Osteoblast (primary cell): ENCODE data around the gene ZFP36L2. TPM values are rescaled to one million over a fixed set of nuclear protein-coding genes. Genes with fewer than 3 reads are reported as not detected.

Experiments used
- DNase-seq: peaks from one replicate; pipeline ENCODE4 v3.0.0; 2011; ENCODE audit warnings: low spot score, mixed read lengths; ENCODE audit not compliant: insufficient read length; ENCODE audit errors: missing footprints
- H2AFZ ChIP-seq: 2 replicates; pipeline ENCODE4 v1.6.0; 2011; ENCODE audit warnings: mild to moderate bottlenecking, low read length
- H3K27ac ChIP-seq: 2 replicates; pipeline ENCODE4 v1.5.1; 2011; ENCODE audit warnings: mild to moderate bottlenecking, low read depth, low read length, moderate library complexity
- H3K27me3 ChIP-seq: 2 replicates; pipeline ENCODE4 v1.6.0; 2012; ENCODE audit warnings: mild to moderate bottlenecking, control low read depth, inconsistent platforms, low read length, moderate library complexity; ENCODE audit not compliant: insufficient read depth
- H3K36me3 ChIP-seq: 2 replicates; pipeline ENCODE4 v1.5.1; 2011; ENCODE audit warnings: mild to moderate bottlenecking, low read length, control low read depth, moderate library complexity; ENCODE audit not compliant: insufficient read depth
- H3K4me1 ChIP-seq: 2 replicates; pipeline ENCODE4 v1.5.1; 2011; ENCODE audit warnings: mild to moderate bottlenecking, low read length, control low read depth, moderate library complexity; ENCODE audit not compliant: insufficient read depth
- H3K4me2 ChIP-seq: 2 replicates; pipeline ENCODE4 v1.6.0; 2011; ENCODE audit warnings: mild to moderate bottlenecking, low read length; ENCODE audit not compliant: insufficient read depth
- H3K4me3 ChIP-seq: fragments of 200-600 bp; sonication (generic); 3 replicates; pipeline ENCODE4 v1.5.1; 2012; ENCODE audit warnings: mild to moderate bottlenecking, low read length, inconsistent platforms; ENCODE audit not compliant: insufficient read depth
- H3K79me2 ChIP-seq: 2 replicates; pipeline ENCODE4 v1.6.0; 2012; ENCODE audit warnings: mild to moderate bottlenecking, low read length, control low read depth, inconsistent platforms; ENCODE audit not compliant: insufficient read depth
- H3K9me3 ChIP-seq: 2 replicates; pipeline ENCODE4 v1.5.1; 2011; ENCODE audit warnings: low read depth, low read length, control low read depth
- H4K20me1 ChIP-seq: 2 replicates; pipeline ENCODE4 v1.6.0; 2012; ENCODE audit warnings: mild to moderate bottlenecking, low read length, control low read depth; ENCODE audit not compliant: insufficient read depth
- total RNA-seq: library from RNA; depleted of rRNA; stranded (reverse); fragments of >200 nt; gene quantifications from 2 replicates; pipeline ENCODE4 v1.2.3, GENCODE V29; 2012
- TF ChIP-seq, protein P1 (sequence below): IDR thresholded peaks from 2 replicates; pipeline ENCODE4 v1.5.1; 2011; ENCODE audit warnings: mild to moderate bottlenecking, low read depth, low read length, moderate library complexity; ENCODE audit errors: extremely low read depth

Gene ZFP36L2
- total RNA-seq, 1 donor, result 15.6 TPM

DNA sequence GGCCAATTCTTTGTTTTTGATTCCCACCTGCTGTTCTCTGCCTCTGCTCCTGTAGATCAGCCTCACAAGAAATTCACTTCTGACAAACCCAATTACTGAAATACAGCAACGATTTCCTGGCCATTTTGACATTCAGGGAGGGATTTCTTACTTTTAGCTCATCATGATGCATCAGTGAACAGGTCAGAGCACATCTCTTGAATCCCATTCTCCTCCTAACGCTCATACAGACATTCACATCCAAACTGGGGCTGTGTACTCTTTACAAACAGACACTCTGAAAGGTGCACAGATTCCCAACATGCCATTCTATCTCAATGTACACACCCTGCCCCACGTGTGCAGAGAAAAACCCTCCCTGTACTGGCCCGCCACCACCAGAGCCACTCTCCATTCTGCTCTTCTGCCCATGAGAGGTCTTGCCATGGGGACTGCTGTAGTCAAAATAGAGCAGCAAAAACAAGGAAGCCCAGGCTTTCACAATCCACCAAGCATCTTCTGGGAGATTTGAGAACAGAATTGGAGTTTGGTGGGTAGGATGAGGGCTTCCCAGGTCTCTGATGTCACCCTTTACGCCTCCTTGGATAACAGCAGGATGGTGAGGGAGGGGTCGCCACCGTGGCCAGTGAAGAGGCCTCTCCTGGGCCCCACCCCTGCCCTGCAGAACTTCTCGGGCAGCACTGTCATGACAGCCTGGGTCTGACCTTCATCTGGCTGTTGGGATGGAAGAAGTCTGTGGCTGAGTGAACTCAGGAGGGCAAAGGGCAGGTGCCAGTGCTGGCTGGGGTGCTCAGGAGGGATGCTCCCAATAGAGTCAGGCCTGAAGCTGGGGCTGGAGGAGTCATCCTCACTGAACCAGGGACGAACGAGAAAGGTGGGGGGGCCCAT lies 41.9 kb upstream of the ZFP36L2 start:
- H3K36me3 ChIP-seq, result no peaks in the 10 kb centered on the region
- H3K27ac ChIP-seq, result peak overlapping the region; percentile 75
- no peak overlapping the region for H2AFZ ChIP-seq
- H3K4me1 ChIP-seq, result peaks cover 33% of the 10 kb centered on the region
- peak overlapping the region; percentile 77 for H3K4me2 ChIP-seq
- H3K4me3 ChIP-seq, result peak overlapping the region; percentile 35
- H3K79me2 ChIP-seq, result no peaks in the 10 kb centered on the region
- no peaks in the 10 kb centered on the region for H3K27me3 ChIP-seq
- TF ChIP-seq, protein P1, sequence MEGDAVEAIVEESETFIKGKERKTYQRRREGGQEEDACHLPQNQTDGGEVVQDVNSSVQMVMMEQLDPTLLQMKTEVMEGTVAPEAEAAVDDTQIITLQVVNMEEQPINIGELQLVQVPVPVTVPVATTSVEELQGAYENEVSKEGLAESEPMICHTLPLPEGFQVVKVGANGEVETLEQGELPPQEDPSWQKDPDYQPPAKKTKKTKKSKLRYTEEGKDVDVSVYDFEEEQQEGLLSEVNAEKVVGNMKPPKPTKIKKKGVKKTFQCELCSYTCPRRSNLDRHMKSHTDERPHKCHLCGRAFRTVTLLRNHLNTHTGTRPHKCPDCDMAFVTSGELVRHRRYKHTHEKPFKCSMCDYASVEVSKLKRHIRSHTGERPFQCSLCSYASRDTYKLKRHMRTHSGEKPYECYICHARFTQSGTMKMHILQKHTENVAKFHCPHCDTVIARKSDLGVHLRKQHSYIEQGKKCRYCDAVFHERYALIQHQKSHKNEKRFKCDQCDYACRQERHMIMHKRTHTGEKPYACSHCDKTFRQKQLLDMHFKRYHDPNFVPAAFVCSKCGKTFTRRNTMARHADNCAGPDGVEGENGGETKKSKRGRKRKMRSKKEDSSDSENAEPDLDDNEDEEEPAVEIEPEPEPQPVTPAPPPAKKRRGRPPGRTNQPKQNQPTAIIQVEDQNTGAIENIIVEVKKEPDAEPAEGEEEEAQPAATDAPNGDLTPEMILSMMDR, result no peak
- no peak for DNase-seq
- H3K9me3 ChIP-seq, result no peaks in the 10 kb centered on the region
- peaks cover 4% of the 10 kb centered on the region for H4K20me1 ChIP-seq

DNA sequence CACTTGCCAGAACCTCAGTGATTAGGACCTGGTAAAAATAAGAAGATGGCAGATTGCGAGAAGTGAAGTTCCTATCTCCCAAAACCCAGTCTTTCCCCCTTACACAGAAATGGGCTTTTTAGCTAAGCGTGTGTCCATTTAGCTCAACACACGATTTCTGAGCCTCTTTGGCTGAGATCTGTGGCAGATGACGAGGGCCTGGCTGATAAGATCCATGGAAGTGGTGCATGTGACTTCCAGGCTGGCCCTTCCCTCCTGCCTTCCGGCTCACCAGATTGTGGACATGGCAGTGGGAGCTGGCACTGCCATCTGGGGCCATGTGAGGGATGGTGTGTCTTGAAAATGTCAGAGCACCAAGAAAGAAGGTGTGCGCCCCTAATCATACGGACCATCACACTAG lies 41.0 kb upstream of the ZFP36L2 start:
- TF ChIP-seq, protein P1, result no peak
- H3K9me3 ChIP-seq, result no peaks in the 10 kb centered on the region
- no peak overlapping the region for H3K4me2 ChIP-seq
- H3K27me3 ChIP-seq, result no peaks in the 10 kb centered on the region
- no peaks in the 10 kb centered on the region for H3K36me3 ChIP-seq
- H3K27ac ChIP-seq, result no peak overlapping the region
- no peak overlapping the region for H2AFZ ChIP-seq
- no peak for DNase-seq
- H3K4me1 ChIP-seq, result peaks cover 31% of the 10 kb centered on the region
- peaks cover 4% of the 10 kb centered on the region for H4K20me1 ChIP-seq
- H3K79me2 ChIP-seq, result no peaks in the 10 kb centered on the region
- H3K4me3 ChIP-seq, result no peak overlapping the region

DNA sequence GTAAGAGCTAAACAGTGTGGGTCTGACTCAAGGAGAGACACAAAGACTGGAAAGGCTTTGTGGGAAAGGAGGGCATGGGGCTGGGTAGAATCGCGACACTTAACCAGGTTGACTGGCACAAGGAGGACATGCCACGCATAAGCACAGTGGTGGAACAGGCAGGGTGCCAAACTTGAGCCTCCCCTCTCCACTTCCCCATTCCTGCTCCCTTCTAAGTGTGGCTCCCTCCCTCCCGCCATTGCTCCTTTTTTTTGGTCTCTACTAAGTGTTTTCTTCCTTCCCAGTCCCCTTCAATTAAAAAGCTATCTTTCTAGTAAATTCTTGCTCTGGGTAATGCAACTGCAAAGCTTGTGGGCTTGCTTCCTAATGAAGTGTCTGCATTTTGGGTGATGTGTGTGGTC lies 40.3 kb upstream of the ZFP36L2 start:
- Histone ChIP-seq H3K79me2 (no peaks in the 10 kb centered on the region), H3K9me3 (no peaks in the 10 kb centered on the region), H3K36me3 (no peaks in the 10 kb centered on the region), H3K4me2 (no peak overlapping the region), H3K27me3 (no peaks in the 10 kb centered on the region), H4K20me1 (peaks cover 4% of the 10 kb centered on the region), H3K27ac (no peak overlapping the region), H3K4me3 (no peak overlapping the region), H2AFZ (no peak overlapping the region), H3K4me1 (peaks cover 31% of the 10 kb centered on the region)
- TF ChIP-seq, protein P1, result no peak
- DNase-seq, result no peak

DNA sequence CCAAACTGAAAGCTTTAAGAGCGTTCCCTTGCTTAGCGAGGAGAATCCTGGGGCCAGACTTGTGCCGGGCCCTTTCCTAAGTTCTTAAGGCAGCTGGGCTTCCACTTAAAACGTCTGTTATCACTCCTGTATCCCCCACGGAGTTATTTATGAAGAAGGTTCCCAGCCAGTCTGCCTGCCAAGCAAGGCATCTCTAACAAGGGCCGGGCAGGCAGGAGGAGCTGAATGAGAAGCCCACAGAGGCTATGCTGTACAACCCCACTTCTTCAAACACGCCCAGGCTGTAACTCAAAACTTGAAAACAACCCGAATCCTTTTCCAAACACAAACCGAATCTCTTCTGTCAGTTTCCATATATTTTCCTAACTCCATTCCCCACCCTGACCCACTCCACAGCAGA lies 39.0 kb upstream of the ZFP36L2 start:
- Histone ChIP-seq H2AFZ (peak overlapping the region; percentile 34), H3K4me3 (no peak overlapping the region), H3K4me1 (peaks cover 31% of the 10 kb centered on the region), H3K79me2 (no peaks in the 10 kb centered on the region), H3K4me2 (peak overlapping the region; percentile 6), H3K9me3 (no peaks in the 10 kb centered on the region), H3K27me3 (no peaks in the 10 kb centered on the region), H3K36me3 (no peaks in the 10 kb centered on the region), H4K20me1 (peaks cover 4% of the 10 kb centered on the region), H3K27ac (peak overlapping the region; percentile 38)
- peak; percentile 69 for DNase-seq
- TF ChIP-seq, protein P1, result no peak
